HuH-7 (cell line): Measurements from ENCODE around the gene TULP4.

Experiments
- DNase-seq: peaks from one replicate; pipeline ENCODE4 v3.0.0; 2011; ENCODE audit warnings: low spot score

TULP4 gene

DNA sequence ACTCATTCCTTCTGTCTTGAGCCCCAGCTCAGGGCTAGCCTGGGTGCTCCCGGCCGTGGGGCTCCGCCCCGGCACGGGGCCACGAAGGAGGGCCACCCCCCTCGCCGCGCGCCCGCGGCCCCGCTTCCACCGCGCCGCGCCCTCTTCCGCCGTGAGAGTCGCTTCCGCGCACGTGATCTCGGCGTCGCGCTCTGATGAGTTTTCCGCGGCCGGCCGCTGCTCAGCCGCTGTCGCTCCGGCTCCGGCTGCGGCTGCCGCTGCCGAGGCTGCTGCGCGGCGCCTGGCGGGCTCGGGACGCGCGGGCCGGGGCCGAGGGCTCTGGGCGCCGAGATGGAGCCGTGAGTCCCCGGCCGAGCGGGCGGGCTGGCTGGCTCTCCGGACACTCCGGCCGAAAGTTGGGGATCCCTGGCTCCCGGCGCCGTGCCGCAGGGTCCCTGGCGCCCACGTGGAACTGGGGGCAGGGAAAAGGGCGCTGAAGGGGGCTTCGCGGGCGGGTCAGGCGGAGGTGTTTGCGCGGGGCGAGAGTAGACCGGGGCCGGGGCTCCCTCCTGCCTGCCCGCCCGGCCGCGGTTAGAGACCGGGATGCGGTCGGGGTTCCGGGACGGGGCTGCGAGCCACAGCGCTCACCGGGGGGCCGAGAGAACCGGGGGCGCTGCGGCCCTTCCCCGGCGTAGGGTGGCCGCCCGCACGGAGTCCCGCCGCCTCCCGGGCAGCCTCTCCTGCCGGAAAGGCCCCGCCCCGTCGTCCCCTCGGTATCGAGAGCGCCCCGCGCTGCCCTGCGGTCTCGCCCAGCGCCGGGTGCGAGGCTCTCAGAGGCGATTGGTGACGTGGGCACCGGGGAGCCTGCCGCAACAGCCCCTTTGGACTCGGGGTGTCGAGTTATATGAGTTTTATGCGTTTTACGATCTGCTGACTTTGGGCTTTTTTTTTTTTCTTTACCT is 247.9 kb downstream of the TULP4 start, which contains the start of gene TMEM181:
TSS of gene TMEM181 (plus strand) at position 197 of the 941 bp plus-strand sequence. CDS start at position 331, 134 bp downstream.
- DNase-seq = peak; percentile 87

DNA sequence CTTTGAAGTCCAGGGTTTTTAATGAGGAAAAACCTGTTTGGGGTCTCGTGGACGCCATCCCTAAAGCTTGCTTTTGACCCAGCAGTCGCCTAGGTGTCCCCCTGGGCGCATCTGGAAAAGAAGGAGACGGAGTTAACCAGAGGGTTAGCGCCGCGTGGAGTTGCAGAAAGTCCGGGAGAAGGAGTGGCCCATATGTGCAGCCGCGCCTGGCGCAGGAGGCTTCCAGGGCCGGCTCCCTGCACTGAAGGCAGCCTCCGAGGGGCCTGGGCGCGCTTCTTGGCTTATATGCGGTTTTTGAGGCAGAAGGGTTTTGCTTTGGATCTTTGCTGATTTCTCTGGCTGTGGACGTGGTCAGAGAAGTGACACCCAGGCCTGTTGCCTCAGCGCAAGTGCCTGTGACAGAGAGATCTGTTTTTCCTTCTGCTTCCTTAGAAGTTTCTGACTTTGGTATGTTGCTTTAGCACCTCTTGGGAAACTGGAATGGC is 248.6 kb downstream of the TULP4 start:
- DNase-seq = no peak
